Measurements from ENCODE around the gene COPS3. TPM values are rescaled to one million over a fixed set of nuclear protein-coding genes. Genes with fewer than 3 reads are reported as not detected.

The COPS3 gene
- total and polyA plus RNA-seq, 9 donors, result 38.1 to 68.8 (median 49.9) TPM

GRCh38 chr17:17207998-17208397 is 73.0 kb downstream of the COPS3 start:
- intact Hi-C loops (cut with DNase I), result no loop called here
- no peak overlapping the region for H3K27ac ChIP-seq
- no peaks in the 10 kb centered on the region for H3K36me3 ChIP-seq
- H3K4me1 ChIP-seq (ENCODE audit: insufficient read depth), result peaks cover 17% of the 10 kb centered on the region
- H3K9me3 ChIP-seq, result no peaks in the 10 kb centered on the region
- H3K4me3 ChIP-seq, result no peak overlapping the region
- TF ChIP-seq EP300 (IDR thresholded peaks at IDR 0.05) (no peak), POLR2A (IDR thresholded peaks at IDR 0.05) (no peak)
- WGBS, 3 donors, result 73 to 76% (median 74%) methylated on average over 8 of the region's 8 CpGs
- no peaks in the 10 kb centered on the region for H3K27me3 ChIP-seq
- DNase-seq, result no peak

GRCh38 chr17:17206913-17207335 is 74.1 kb downstream of the COPS3 start:
- Histone ChIP-seq H3K36me3 (no peaks in the 10 kb centered on the region), H3K27me3 (no peaks in the 10 kb centered on the region), H3K9me3 (no peaks in the 10 kb centered on the region), H3K4me3 (no peak overlapping the region), H3K4me1 (ENCODE audit: insufficient read depth) (peaks cover 19% of the 10 kb centered on the region), H3K27ac (peak overlapping the region; percentile 90 to 92)
- WGBS, 3 donors, result 9 to 15% (median 12%) methylated on average over 16 of the region's 16 CpGs
- DNase-seq, result no peak
- intact Hi-C loops (cut with DNase I), result no loop called here
- TF ChIP-seq POLR2A (IDR thresholded peaks at IDR 0.05) (no peak), CTCF (IDR thresholded peaks at IDR 0.05) (no peak), EP300 (IDR thresholded peaks at IDR 0.05) (no peak)

- intact Hi-C loops (cut with DNase I), result no loop called here
Observed at GRCh38 chr17:17206124-17206912, 74.7 kb downstream of the COPS3 start, which contains the start of gene PLD6. Gene PLD6 (minus strand): TSS chr17:17206333. CDS start chr17:17206286, 47 bp downstream.

GRCh38 chr17:17205368-17206123 is 75.5 kb downstream of the COPS3 start:
- no peaks in the 10 kb centered on the region for H3K9me3 ChIP-seq
- TF ChIP-seq POLR2A (IDR thresholded peaks at IDR 0.05) (no peak), CTCF (IDR thresholded peaks at IDR 0.05) (no peak), EP300 (IDR thresholded peaks at IDR 0.05) (no peak)
- H3K27ac ChIP-seq, result peak overlapping the region; percentile 90 to 92
- WGBS, 3 donors, result 1 to 6% (median 2%) methylated on average over 64 to 70 of the region's 70 CpGs
- no peaks in the 10 kb centered on the region for H3K36me3 ChIP-seq
- H3K27me3 ChIP-seq, result no peaks in the 10 kb centered on the region
- DNase-seq, result peak; percentile 58 to 79 (median 66)
- intact Hi-C loops (cut with DNase I), result no loop called here
- H3K4me1 ChIP-seq (ENCODE audit: insufficient read depth), result peaks cover 26% of the 10 kb centered on the region
- H3K4me3 ChIP-seq, result peak overlapping the region; percentile 40

More at GRCh38 chr17:17206124-17206912, 74.7 kb downstream of the COPS3 start, which contains the start of gene PLD6:
- TF ChIP-seq CTCF (IDR thresholded peaks at IDR 0.05) (no peak), POLR2A (IDR thresholded peaks at IDR 0.05) (peak; percentile 14)
- peak; percentile 83 to 93 (median 91) for DNase-seq
- Histone ChIP-seq H3K9me3 (no peaks in the 10 kb centered on the region), H3K36me3 (no peaks in the 10 kb centered on the region), H3K27ac (peak within 1 kb of the TSS; percentile 90 to 92), H3K4me3 (peak within 1 kb of the TSS; percentile 40), H3K4me1 (ENCODE audit: insufficient read depth) (peaks cover 23% of the 10 kb centered on the region), H3K27me3 (no peaks in the 10 kb centered on the region)
- WGBS, 3 donors, result 3 to 9% (median 4%) methylated on average over 49 to 78 of the region's 78 CpGs

Data from ovary (tissue), 9 donors.